H1 (cell line): ENCODE measurements around the gene CBY2. TPM values are rescaled to one million over a fixed set of nuclear protein-coding genes. Genes with fewer than 3 reads are reported as not detected.

Experiments
- CTCF ChIA-PET: fragments of 300-600 bp; sonication (Branson Sonifier 250); formaldehyde crosslinking; loops from one replicate; lab custom pipeline; 2021; ENCODE audit not compliant: partially characterized antibody; lab: Charles Lee
- POLR2A ChIA-PET: fragments of 300-600 bp; sonication (Branson Sonifier 250); formaldehyde crosslinking; loops from one replicate; lab custom pipeline; 2021; ENCODE audit warnings: inconsistent platforms; ENCODE audit not compliant: partially characterized antibody; lab: Charles Lee
- DNase-seq, 2 experiments: peaks; one replicate each; pipeline versions ENCODE4 v3.0.0 to v3.0.0-alpha.2; 2010 to 2022; ENCODE audit warnings: low spot score in 2 of 2, low read depth in 1 of 2, mixed read lengths in 1 of 2
- FAIRE-seq: peaks from 2 replicates; lab custom pipeline; 2011; peaks lifted over from hg19 to GRCh38; lab: Jason Lieb, UNC
- H2AFZ ChIP-seq: 2 replicates; pipeline ENCODE4 v1.8.1; 2012; ENCODE audit warnings: low read length, inconsistent platforms
- H2AK5ac ChIP-seq: 2 replicates; pipeline ENCODE4 v1.6.1; 2013; ENCODE audit warnings: low read depth, low read length
- H2BK120ac ChIP-seq: replicated peaks from 2 replicates; pipeline ENCODE3; 2013; ENCODE audit warnings: low read depth, low read length, inconsistent platforms
- H2BK12ac ChIP-seq: 2 replicates; pipeline ENCODE4 v1.6.1; 2013; ENCODE audit warnings: low read depth, low read length
- H2BK15ac ChIP-seq: 2 replicates; pipeline ENCODE4 v1.6.1; 2013; ENCODE audit warnings: low read length
- H2BK20ac ChIP-seq: 2 replicates; pipeline ENCODE4 v1.6.1; 2013; ENCODE audit warnings: low read length
- H2BK5ac ChIP-seq: 2 replicates; pipeline ENCODE4 v1.6.1; 2013; ENCODE audit warnings: low read depth, low read length
- H3K14ac ChIP-seq: 2 replicates; pipeline ENCODE4 v1.6.1; 2013; ENCODE audit warnings: inconsistent platforms; ENCODE audit not compliant: insufficient read length
- H3K18ac ChIP-seq: 2 replicates; pipeline ENCODE4 v1.6.1; 2013; ENCODE audit warnings: low read length; ENCODE audit errors: extremely low read depth
- H3K23ac ChIP-seq: 2 replicates; pipeline ENCODE4 v1.6.1; 2013; ENCODE audit warnings: inconsistent platforms; ENCODE audit not compliant: insufficient read length
- H3K23me2 ChIP-seq: 2 replicates; pipeline ENCODE4 v1.6.1; 2013; ENCODE audit warnings: low read depth, low read length
- H3K27ac ChIP-seq: 2 replicates; pipeline ENCODE4 v1.6.1; 2011; ENCODE audit warnings: low read depth, low read length, inconsistent platforms
- H3K27me3 ChIP-seq, 4 experiments: replicated peaks in 1 of 4; 1 replicate in 1 of 4; 2 replicates in 3 of 4; pipeline versions ENCODE4 v1.6.1 to v1.8.1; 2011 to 2013; ENCODE audit warnings: low read length in 3 of 4, mild to moderate bottlenecking in 3 of 4, inconsistent platforms in 2 of 4, mixed read lengths in 2 of 4, moderate library complexity in 1 of 4; ENCODE audit not compliant: control insufficient read depth in 3 of 4, insufficient read depth in 3 of 4; ENCODE audit errors: extremely low read depth in 1 of 4
- H3K36me3 ChIP-seq, 4 experiments: 2 replicates each; pipeline versions ENCODE4 v1.6.1 to v1.8.1; 2011 to 2013; ENCODE audit warnings: mild to moderate bottlenecking in 4 of 4, low read length in 3 of 4, moderate library complexity in 2 of 4, control low read depth in 1 of 4, inconsistent platforms in 1 of 4; ENCODE audit not compliant: insufficient read depth in 4 of 4, control insufficient read depth in 2 of 4
- H3K4ac ChIP-seq: replicated peaks from 2 replicates; pipeline ENCODE3; 2013; ENCODE audit warnings: low read length, low read depth, mixed read lengths, inconsistent platforms; ENCODE audit not compliant: insufficient read length
- H3K4me1 ChIP-seq, 4 experiments: replicated peaks in 1 of 4; 1 replicate in 1 of 4; 2 replicates in 3 of 4; pipeline versions ENCODE4 v1.6.1 to v1.8.1; 2011 to 2013; ENCODE audit warnings: low read length in 3 of 4, inconsistent platforms in 2 of 4, mixed read lengths in 1 of 4; ENCODE audit not compliant: insufficient read depth in 4 of 4, control insufficient read depth in 3 of 4
- H3K4me2 ChIP-seq, 2 experiments: 2 replicates each; pipeline versions ENCODE4 v1.6.1 to v1.8.1; 2011 to 2013; ENCODE audit warnings: low read depth in 2 of 2, low read length in 2 of 2, control low read depth in 1 of 2, inconsistent platforms in 1 of 2, mild to moderate bottlenecking in 1 of 2; ENCODE audit not compliant: insufficient read depth in 1 of 2
- H3K4me3 ChIP-seq, 4 experiments: fragments of 200-600, 300-600 bp in 1 of 4; sonication (generic), shearing (Covaris generic), sonication (Bioruptor Twin) in 1 of 4; 2 replicates each; pipeline versions ENCODE4 v1.5.1 to v1.8.1; 2011 to 2016; ENCODE audit warnings: low read length in 4 of 4, low read depth in 3 of 4, control low read depth in 2 of 4, inconsistent platforms in 2 of 4, mild to moderate bottlenecking in 2 of 4, mixed read lengths in 1 of 4, moderate library complexity in 1 of 4; ENCODE audit not compliant: insufficient read depth in 2 of 4; ENCODE audit errors: extremely low read depth in 1 of 4
- H3K56ac ChIP-seq: replicated peaks from 2 replicates; pipeline ENCODE3; 2013; ENCODE audit warnings: low read depth, mild to moderate bottlenecking, mixed read lengths, low read length, inconsistent platforms; ENCODE audit not compliant: insufficient read length
- H3K79me1 ChIP-seq: 2 replicates; pipeline ENCODE4 v1.6.1; 2013; ENCODE audit warnings: low read depth, low read length, control low read depth
- H3K79me2 ChIP-seq, 2 experiments: 2 replicates each; pipeline versions ENCODE4 v1.6.1 to v1.8.1; 2012 to 2013; ENCODE audit warnings: low read length in 2 of 2, mild to moderate bottlenecking in 2 of 2, inconsistent platforms in 1 of 2; ENCODE audit not compliant: insufficient read depth in 2 of 2, control insufficient read depth in 1 of 2
- H3K9ac ChIP-seq, 4 experiments: replicated peaks in 1 of 4; 1 replicate in 1 of 4; 2 replicates in 3 of 4; pipeline versions ENCODE4 v1.6.1 to v1.8.1; 2011 to 2013; ENCODE audit warnings: low read depth in 3 of 4, low read length in 3 of 4, control low read depth in 2 of 4, mild to moderate bottlenecking in 2 of 4, moderate library complexity in 2 of 4, inconsistent platforms in 1 of 4; ENCODE audit errors: extremely low read depth in 1 of 4
- H3K9me3 ChIP-seq, 2 experiments: 2 replicates each; pipeline versions ENCODE4 v1.6.1 to v1.8.1; 2012 to 2013; ENCODE audit warnings: mild to moderate bottlenecking in 2 of 2, moderate library complexity in 2 of 2, control low read depth in 1 of 2, inconsistent platforms in 1 of 2, low read depth in 1 of 2, low read length in 1 of 2, mixed read lengths in 1 of 2; ENCODE audit not compliant: insufficient read depth in 2 of 2
- H4K20me1 ChIP-seq, 2 experiments: replicated peaks in 1 of 2; 2 replicates each; pipeline versions ENCODE3 to v1.8.1; 2011 to 2013; ENCODE audit warnings: inconsistent platforms in 2 of 2, low read length in 2 of 2, mild to moderate bottlenecking in 1 of 2; ENCODE audit not compliant: insufficient read depth in 2 of 2, control insufficient read depth in 1 of 2
- H4K5ac ChIP-seq: 2 replicates; pipeline ENCODE4 v1.6.1; 2013; ENCODE audit warnings: low read length, low read depth, mixed read lengths, inconsistent platforms; ENCODE audit not compliant: insufficient read length
- H4K8ac ChIP-seq: 2 replicates; pipeline ENCODE4 v1.8.0; 2013; ENCODE audit warnings: mild to moderate bottlenecking, moderate library complexity, low read length, inconsistent platforms; ENCODE audit not compliant: insufficient read depth; ENCODE audit errors: extremely low read depth
- H4K91ac ChIP-seq: replicated peaks from 2 replicates; pipeline ENCODE3; 2013; ENCODE audit warnings: low read length, mixed read lengths, inconsistent platforms; ENCODE audit not compliant: insufficient read length
- BCL11A ChIP-seq, 2 experiments: IDR thresholded peaks; one replicate each; pipeline ENCODE4 v1.6.1; 2011; ENCODE audit warnings: low read depth in 2 of 2, low read length in 2 of 2, mild to moderate bottlenecking in 2 of 2
- CBX5 ChIP-seq: fragments of 300-800, 300-1000 bp; sonication (generic); IDR thresholded peaks from 2 replicates; pipeline ENCODE4 v1.7.1; 2016; ENCODE audit warnings: antibody characterized with exemption, low read length, low read depth
- CBX8 ChIP-seq: fragments of 300-800, 300-1000 bp; sonication (generic); IDR thresholded peaks from 2 replicates; pipeline ENCODE4 v1.7.1; 2016; ENCODE audit warnings: low read depth, low read length, borderline replicate concordance
- EZH2 ChIP-seq: fragments of 200-600 bp; sonication (generic); IDR thresholded peaks from 2 replicates; pipeline ENCODE4 v1.7.1; 2012; ENCODE audit warnings: low read depth, mild to moderate bottlenecking, moderate library complexity, low read length, inconsistent platforms; ENCODE audit not compliant: severe bottlenecking
- SIN3A ChIP-seq, 2 experiments: IDR thresholded peaks in 1 of 2; conservative IDR thresholded peaks in 1 of 2; 2 replicates each; pipeline ENCODE4 v1.6.1; 2011 to 2012; ENCODE audit warnings: low read length in 2 of 2, improper control_type of control experiment in 1 of 2, low read depth in 1 of 2, mild to moderate bottlenecking in 1 of 2
- WGBS, 2 experiments: shearing (Covaris generic) in 1 of 2; methylation state at CpG; one replicate each; pipeline versions ENCODE4 v1.1.6 to v1.1.7; 2013 to 2015; ENCODE audit warnings: low lambda C conversion rate in 2 of 2, mixed read lengths in 2 of 2, inconsistent platforms in 1 of 2, low coverage in 1 of 2, missing lambda C conversion rate in 1 of 2; ENCODE audit not compliant: insufficient replicate concordance in 2 of 2, insufficient coverage in 1 of 2, insufficient read length in 1 of 2; ENCODE audit errors: extremely low coverage in 1 of 2, missing lambda C conversion rate in 1 of 2; 5-methylcytosine and 5-hydroxymethylcytosine counted together
- polyA plus RNA-seq, 7 experiments: library from polyadenylated mRNA; depleted of rRNA in 3 of 7; stranded (reverse) in 5 of 7; unstranded in 2 of 7; fragments of >200 nt in 5 of 7; fragments of 200-250 nt in 2 of 7; gene quantifications; 1 replicate in 5 of 7; 2 replicates in 1 of 7; 4 replicates in 1 of 7; pipeline versions ENCODE4 v1.2.1 to v1.2.3, GENCODE V29; 2011 to 2013; ENCODE audit warnings: missing spikeins in 2 of 7, mixed read lengths in 2 of 7
- total RNA-seq: library from RNA; stranded (reverse); fragmentation: NEBNext Ultra II Directional; extraction: Animal tissue kit (Norgen Biotek cat#: 25700); gene quantifications from 2 replicates; pipeline ENCODE4 v1.2.1, GENCODE V29; 2021

Gene CBY2
- total and polyA plus RNA-seq, 2 of the 8 experiments (the other 6 are each of a cell fraction or from before 2014, with no cell fraction given) = not detected

DNA sequence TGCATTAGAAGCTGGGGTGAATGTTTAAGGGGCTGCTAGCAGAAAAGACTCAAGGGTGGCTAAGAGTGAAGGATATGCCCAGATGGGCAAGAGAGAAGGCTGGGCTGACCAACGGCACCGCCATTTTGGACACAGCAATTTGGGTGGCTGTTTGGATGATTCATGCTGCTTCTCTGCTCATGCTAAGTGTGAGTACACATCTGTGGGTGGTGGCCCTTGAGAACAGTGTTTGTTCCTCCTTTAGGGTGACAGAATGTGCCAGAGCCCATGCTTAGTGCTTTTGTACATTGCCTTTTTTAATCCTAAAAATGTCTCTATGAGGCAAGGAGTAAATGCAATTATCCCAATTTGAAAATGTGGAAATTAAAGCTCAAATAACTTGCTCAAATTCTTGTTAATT is 9.8 kb downstream of the CBY2 start:
- Histone ChIP-seq H2BK20ac (no peak overlapping the region), H3K56ac (no peak overlapping the region), H4K8ac (no peak overlapping the region), H3K4me3 (no peak overlapping the region), H3K23me2 (no peaks in the 10 kb centered on the region), H3K79me1 (no peaks in the 10 kb centered on the region; the same call in 1 of the 2 replicates), H3K36me3 (no peaks in the 10 kb centered on the region), H3K79me2 (no peaks in the 10 kb centered on the region), H2AFZ (no peak overlapping the region), H4K91ac (no peak overlapping the region), H2BK15ac (no peak overlapping the region), H2BK120ac (no peak overlapping the region), H3K18ac (no peak overlapping the region), H2BK5ac (no peak overlapping the region), H3K27ac (no peak overlapping the region), H4K5ac (no peak overlapping the region), H3K9me3 (no peaks in the 10 kb centered on the region), H3K27me3 (no peaks in the 10 kb centered on the region), H3K4me1 (no peaks in the 10 kb centered on the region), H3K23ac (no peak overlapping the region), H2BK12ac (no peak overlapping the region), H3K9ac (no peak overlapping the region), H4K20me1 (no peaks in the 10 kb centered on the region), H3K4me2 (no peak overlapping the region), H2AK5ac (no peak overlapping the region), H3K4ac (no peak overlapping the region), H3K14ac (no peak overlapping the region)
- CTCF ChIA-PET = interaction anchor here (0.6 to 3.4 kb wide), 4 partner anchors 10 to 127 kb away, joined by 3 to 20 read pairs (median 6); partner anchors contain the start of gene CBY2
- WGBS, 2 experiments = 97% methylated on average over 2 of the region's 2 CpGs; no CpG with 5 or more reads in 1 of the 2 experiments
- FAIRE-seq = no peak
- no peak for TF ChIP-seq EZH2
- TF ChIP-seq CBX8 = no peak
- TF ChIP-seq BCL11A (IDR thresholded peaks at IDR 0.05; ENCODE audit: low read depth in 2 of 2, low read length in 2 of 2) = no peak
- no peak for TF ChIP-seq CBX5
- no peak for TF ChIP-seq SIN3A (conservative IDR thresholded peaks at IDR 0.05 in 1 of 2, IDR thresholded peaks at IDR 0.05 in 1 of 2; ENCODE audit: low read depth in 1 of 2, low read length in 2 of 2)
- no peak for DNase-seq
- POLR2A ChIA-PET = no interaction called here
